Measurements from ENCODE around the gene ARL11. TPM values are rescaled to one million over a fixed set of nuclear protein-coding genes. Genes with fewer than 3 reads are reported as not detected.

ARL11 gene
- total and polyA plus RNA-seq, 8 donors, result 0.05 to 1.5 (median 0.21) TPM

GRCh38 chr13:49670828-49671227 is 42.5 kb downstream of the ARL11 start:
- no peaks in the 10 kb centered on the region for H3K4me1 ChIP-seq
- WGBS, 2 donors, result 68 to 78% methylated on average over 5 of the region's 5 CpGs
- ATAC-seq, result no peak
- peaks cover 0 to 9% (median 3%) of the 10 kb centered on the region in 3 donors for H3K36me3 ChIP-seq
- intact Hi-C loops (cut with DNase I), result loop anchor here in 1 of 3 donors (5.0 kb wide), 1 partner anchor 176 kb away; no protein-coding TSS in a partner anchor
- no peaks in the 10 kb centered on the region for H3K9me3 ChIP-seq
- H3K4me3 ChIP-seq, result no peak overlapping the region
- no peaks in the 10 kb centered on the region for H3K27me3 ChIP-seq
- no peak for TF ChIP-seq CTCF (IDR thresholded peaks at IDR 0.05)
- no peak for FAIRE-seq
- DNase-seq, result no peak
- H3K27ac ChIP-seq, result no peak overlapping the region

DNA sequence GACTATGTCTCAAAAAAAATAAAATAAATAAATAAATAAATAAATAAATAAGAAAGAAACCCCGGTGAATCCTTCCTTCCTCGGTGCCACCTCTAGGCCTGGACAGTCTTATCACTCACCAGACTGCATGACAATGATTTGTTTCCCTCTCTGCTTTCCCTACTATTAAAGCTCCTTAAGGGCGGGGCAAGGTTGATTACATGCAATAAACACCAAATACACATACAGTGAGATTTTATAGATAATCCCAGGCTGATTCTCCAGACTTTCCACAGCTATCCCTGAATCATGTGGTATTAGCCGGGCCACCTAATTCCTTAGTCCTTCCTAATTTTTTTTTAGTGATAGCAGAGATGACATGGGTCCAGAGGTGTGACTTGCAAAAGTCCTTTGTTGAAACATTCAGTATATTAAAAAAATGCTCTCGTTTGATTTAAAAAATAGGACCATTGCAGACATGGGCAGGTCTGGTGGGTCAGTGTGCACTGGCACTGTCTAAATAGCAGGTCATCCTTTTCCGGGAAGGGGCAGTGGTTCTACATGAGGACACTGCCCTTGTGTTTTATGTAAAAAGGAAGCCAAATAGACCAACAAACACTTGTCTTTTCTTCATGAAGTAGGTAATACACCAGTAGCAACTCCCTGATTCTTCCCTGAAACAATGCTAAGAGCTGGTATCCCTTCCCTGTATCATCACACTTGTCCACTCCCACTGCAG is 48.4 kb downstream of the ARL11 start:
- no peak for DNase-seq
- FAIRE-seq, result no peak
- Histone ChIP-seq H3K36me3 (no peaks in the 10 kb centered on the region), H3K4me1 (no peaks in the 10 kb centered on the region), H3K4me3 (no peak overlapping the region), H3K9me3 (no peaks in the 10 kb centered on the region), H3K27me3 (no peaks in the 10 kb centered on the region), H3K27ac (no peak overlapping the region)
- TF ChIP-seq CTCF (IDR thresholded peaks at IDR 0.05), result no peak
- ATAC-seq, result no peak
- 93 to 97% methylated on average over 6 of the region's 6 CpGs for WGBS, 2 donors
- intact Hi-C loops (cut with DNase I), result no loop called here

GRCh38 chr13:49678191-49678914 is 50.0 kb downstream of the ARL11 start:
- 95% methylated on average over 47 to 48 of the region's 48 CpGs for WGBS, 2 donors
- H3K4me1 ChIP-seq, result no peaks in the 10 kb centered on the region
- no peaks in the 10 kb centered on the region for H3K36me3 ChIP-seq
- H3K27ac ChIP-seq, result no peak overlapping the region
- no peaks in the 10 kb centered on the region for H3K9me3 ChIP-seq
- ATAC-seq, result no peak
- TF ChIP-seq CTCF (IDR thresholded peaks at IDR 0.05), result no peak
- no peak overlapping the region for H3K4me3 ChIP-seq
- intact Hi-C loops (cut with DNase I), result no loop called here
- no peak for DNase-seq
- H3K27me3 ChIP-seq, result no peaks in the 10 kb centered on the region
- no peak for FAIRE-seq

- H3K4me3 ChIP-seq, result no peak overlapping the region
- no peak overlapping the region for H3K27ac ChIP-seq
- no peaks in the 10 kb centered on the region for H3K27me3 ChIP-seq
- H3K4me1 ChIP-seq, result no peaks in the 10 kb centered on the region
- DNase-seq (no peak), ATAC-seq (peak in 3 of 4 donors; percentile 46 to 57 (median 55)), FAIRE-seq (no peak)
- no peaks in the 10 kb centered on the region for H3K9me3 ChIP-seq
- intact Hi-C loops (cut with DNase I), result no loop called here
- no peak for TF ChIP-seq CTCF (IDR thresholded peaks at IDR 0.05)
- 63 to 71% methylated on average over 3 of the region's 3 CpGs for WGBS, 2 donors
- H3K36me3 ChIP-seq, result no peaks in the 10 kb centered on the region
Measured at GRCh38 chr13:49679246-49679645, 50.9 kb downstream of the ARL11 start.

All from pancreas (tissue), 10 donors.